Endothelial cell of umbilical vein (primary cell): ENCODE measurements around the gene TTC9B.

Experiments used
- CTCF ChIP-seq, 2 donors: IDR thresholded peaks; 1 replicate in 1 of 2; 2 replicates in 1 of 2; pipeline ENCODE4 v1.5.1; 2011; ENCODE audit warnings: low read length in 2 of 2, mild to moderate bottlenecking in 2 of 2, moderate library complexity in 2 of 2, control low read depth in 1 of 2, inconsistent platforms in 1 of 2, low read depth in 1 of 2; ENCODE audit not compliant: insufficient read depth in 1 of 2; ENCODE audit errors: extremely low read depth in 1 of 2
- EZH2 ChIP-seq: IDR thresholded peaks from 2 replicates; pipeline ENCODE4 v1.6.1; 2012; ENCODE audit warnings: borderline replicate concordance, low read depth, mild to moderate bottlenecking, moderate library complexity, low read length, inconsistent platforms; ENCODE audit not compliant: severe bottlenecking
- FOS ChIP-seq: IDR thresholded peaks from 2 replicates; pipeline ENCODE4 v1.6.1; 2011; ENCODE audit warnings: mild to moderate bottlenecking, low read length, moderate library complexity, borderline replicate concordance; ENCODE audit not compliant: insufficient read depth
- GATA2 ChIP-seq: IDR thresholded peaks from 2 replicates; pipeline ENCODE4 v1.7.0; 2011; ENCODE audit warnings: low read depth, mild to moderate bottlenecking, moderate library complexity, mixed read lengths, low read length; ENCODE audit not compliant: insufficient read length, insufficient read depth
- JUN ChIP-seq: IDR thresholded peaks from 2 replicates; pipeline ENCODE4 v1.6.1; 2011; ENCODE audit warnings: borderline replicate concordance, low read depth; ENCODE audit not compliant: insufficient read length, insufficient read depth
- MAX ChIP-seq: IDR thresholded peaks from 2 replicates; pipeline ENCODE4 v1.6.1; 2011; ENCODE audit not compliant: insufficient read depth, insufficient read length
- MYC ChIP-seq: IDR thresholded peaks from one replicate; pipeline ENCODE4 v1.6.1; 2011; ENCODE audit warnings: mild to moderate bottlenecking, low read depth, low read length
- POLR2A ChIP-seq: IDR thresholded peaks from 2 replicates; pipeline ENCODE4 v1.6.1; 2012; ENCODE audit warnings: low read depth, mild to moderate bottlenecking, control low read depth, low read length
- POLR2AphosphoS5 ChIP-seq: IDR thresholded peaks from 2 replicates; pipeline ENCODE4 v1.6.1; 2012; ENCODE audit warnings: low read depth, mild to moderate bottlenecking, control low read depth, low read length, moderate library complexity; ENCODE audit not compliant: insufficient read depth

- TF ChIP-seq MAX (no peak), POLR2A (no peak), CTCF (IDR thresholded peaks at IDR 0.05; ENCODE audit: extremely low read depth in 1 of 2, insufficient read depth in 1 of 2, low read depth in 1 of 2, low read length in 2 of 2) (no peak), EZH2 (no peak), POLR2AphosphoS5 (no peak), JUN (no peak), MYC (no peak), GATA2 (no peak), FOS (no peak)
Measured at GRCh38 chr19:40246292-40247073, 28.3 kb upstream of the TTC9B start.
